Adrenal gland (tissue), 12 donors: ENCODE results near the gene ANKRD10. TPM values are rescaled to one million over a fixed set of nuclear protein-coding genes. Genes with fewer than 3 reads are reported as not detected.

Experiments used
- DNase-seq, 7 donors: peaks; one replicate each; pipeline ENCODE4 v3.0.0-alpha.2; 2019 to 2020
- H3K27ac ChIP-seq, 5 donors: fragments of 200-600 bp; sonication (generic) in 4 of 5; 1 replicate in 3 of 5; 2 replicates in 2 of 5; pipeline versions ENCODE4 v1.5.1 to v1.8.0; 2016 to 2020; ENCODE audit warnings: mild to moderate bottlenecking in 1 of 5
- H3K27me3 ChIP-seq: fragments of 200-600 bp; 2 replicates; pipeline ENCODE4 v1.8.0; 2021
- H3K36me3 ChIP-seq, 2 donors: fragments of 200-600 bp; replicated peaks in 1 of 2; 1 replicate in 1 of 2; 2 replicates in 1 of 2; pipeline versions ENCODE4 v1.5.1 to v1.8.0; 2018 to 2022
- H3K4me1 ChIP-seq, 2 donors: fragments of 200-600 bp; replicated peaks in 1 of 2; 1 replicate in 1 of 2; 2 replicates in 1 of 2; pipeline versions ENCODE4 v1.5.1 to v1.8.0; 2018 to 2021
- H3K4me3 ChIP-seq, 4 donors: fragments of 200-600 bp; sonication (generic) in 3 of 4; one replicate each; pipeline ENCODE4 v1.5.1; 2016 to 2018
- H3K9me3 ChIP-seq, 3 donors: fragments of 200-600 bp; sonication (generic) in 1 of 3; replicated peaks in 1 of 3; 1 replicate in 2 of 3; 2 replicates in 1 of 3; pipeline versions ENCODE4 v1.5.1 to v1.8.0; 2016 to 2021
- POLR2A ChIP-seq, 2 donors: fragments of 450-650 bp; IDR thresholded peaks; one replicate each; pipeline ENCODE4 v1.6.1; 2017; ENCODE audit warnings: antibody characterized with exemption in 2 of 2, mild to moderate bottlenecking in 2 of 2, moderate library complexity in 1 of 2
- WGBS, 4 donors: extraction: QIAGEN DNeasy Blood & Tissue Kit in 2 of 4; methylation state at CpG; one replicate each; pipeline versions ENCODE4 v1.1.5 to v1.1.7; 2013 to 2017; 5-methylcytosine and 5-hydroxymethylcytosine counted together
- intact Hi-C, 2 donors: fragments of 100-400 bp; cut with DNase I; formaldehyde crosslinking; loops; one replicate each; pipeline versions ENCODE4 v1.14.1 to v1.15.0; 2022 to 2023
- polyA plus RNA-seq, 3 donors: library from polyadenylated mRNA; stranded (reverse); fragments of 200-250 nt in 2 of 3; fragments of 350-450 nt in 1 of 3; fragmentation: Illumina TruSeq in 1 of 3; extraction: RNeasy Lipid Tissue Mini Kit (QIAGEN cat#74804) in 1 of 3; gene quantifications; one replicate each; pipeline ENCODE4 v1.2.3, GENCODE V29; 2013 to 2014
- total RNA-seq, 9 donors: library from RNA; depleted of rRNA in 4 of 9; stranded (reverse); fragments of >200 nt in 4 of 9; fragments of 120-200 nt in 1 of 9; fragmentation: NEBNext Ultra II Directional in 1 of 9; extraction: Animal tissue kit (Norgen Biotek cat#: 25700) in 1 of 9; gene quantifications; one replicate each; pipeline versions ENCODE4 v1.1.0 to v1.2.4, GENCODE V29; 2013 to 2023
- TF ChIP-seq, protein P1 (sequence below), 6 experiments: fragments of 450-650 bp in 4 of 6; fragments of 200-600 bp in 2 of 6; sonication (generic) in 1 of 6; IDR thresholded peaks; 1 replicate in 5 of 6; 2 replicates in 1 of 6; pipeline versions ENCODE4 v1.5.1 to v1.8.0; 2016 to 2021; ENCODE audit warnings: antibody characterized with exemption in 6 of 6, mild to moderate bottlenecking in 2 of 6, moderate library complexity in 1 of 6
- donor health status: healthy with polysubstance abuse.
- donor health status: Bipolar disorder and iron deficiency.
- donor health status: DM: yes; HTN: yes; CAD: no.
- donor health status: DM: no; HTN: no; CAD: no.
- donor health status: DM: no; HTN: no; CAD: no.
- donor health status: DM: yes; HTN: yes; CAD: no.

The ANKRD10 gene
- total and polyA plus RNA-seq, 12 donors, result 36.5 to 159 (median 101) TPM

DNA sequence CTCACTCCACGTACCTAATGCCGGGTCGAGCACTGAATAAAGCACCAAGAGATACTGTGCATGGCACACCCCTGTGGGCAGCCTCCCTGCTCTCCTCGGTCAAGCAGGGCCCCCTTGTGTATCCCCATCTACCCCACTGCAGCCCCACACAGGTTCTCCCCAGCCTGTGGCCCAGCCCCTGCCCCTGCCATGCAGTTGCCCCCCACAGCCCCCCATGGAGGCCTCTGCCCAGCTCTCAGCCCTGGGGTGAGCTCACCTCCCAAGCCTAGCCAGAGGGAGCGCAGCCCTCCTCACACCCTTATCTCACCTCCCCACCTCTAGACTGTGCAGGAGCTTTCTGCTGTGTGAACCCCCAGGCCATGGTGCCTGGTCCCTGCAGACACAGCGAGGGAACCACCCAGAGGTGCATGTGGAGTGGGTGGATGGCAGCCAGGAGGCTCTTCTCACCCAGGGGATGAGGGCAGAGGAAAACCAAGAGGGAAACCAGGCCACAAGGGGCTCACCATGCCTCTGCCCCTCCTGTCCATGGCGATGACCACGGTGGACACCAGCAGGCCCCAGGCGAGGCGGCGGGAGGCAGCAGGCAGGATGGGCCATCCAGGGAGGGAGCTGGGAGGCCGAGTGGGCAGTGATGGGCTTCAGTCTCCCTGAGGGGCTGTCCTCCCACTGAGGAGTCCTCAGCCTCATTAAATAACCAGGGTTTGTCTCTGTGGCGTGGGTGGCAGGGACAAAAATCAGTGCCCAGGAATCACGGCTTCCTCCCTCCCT lies 83.2 kb downstream of the ANKRD10 start:
- Histone ChIP-seq H3K36me3 (no peaks in the 10 kb centered on the region), H3K27me3 (peaks cover 4% of the 10 kb centered on the region), H3K4me1 (no peaks in the 10 kb centered on the region), H3K9me3 (no peaks in the 10 kb centered on the region), H3K4me3 (no peak overlapping the region), H3K27ac (no peak overlapping the region)
- WGBS, 4 donors, result 89 to 92% (median 91%) methylated on average over 12 to 14 of the region's 14 CpGs
- intact Hi-C loops, result no loop called here
- TF ChIP-seq, protein P1, sequence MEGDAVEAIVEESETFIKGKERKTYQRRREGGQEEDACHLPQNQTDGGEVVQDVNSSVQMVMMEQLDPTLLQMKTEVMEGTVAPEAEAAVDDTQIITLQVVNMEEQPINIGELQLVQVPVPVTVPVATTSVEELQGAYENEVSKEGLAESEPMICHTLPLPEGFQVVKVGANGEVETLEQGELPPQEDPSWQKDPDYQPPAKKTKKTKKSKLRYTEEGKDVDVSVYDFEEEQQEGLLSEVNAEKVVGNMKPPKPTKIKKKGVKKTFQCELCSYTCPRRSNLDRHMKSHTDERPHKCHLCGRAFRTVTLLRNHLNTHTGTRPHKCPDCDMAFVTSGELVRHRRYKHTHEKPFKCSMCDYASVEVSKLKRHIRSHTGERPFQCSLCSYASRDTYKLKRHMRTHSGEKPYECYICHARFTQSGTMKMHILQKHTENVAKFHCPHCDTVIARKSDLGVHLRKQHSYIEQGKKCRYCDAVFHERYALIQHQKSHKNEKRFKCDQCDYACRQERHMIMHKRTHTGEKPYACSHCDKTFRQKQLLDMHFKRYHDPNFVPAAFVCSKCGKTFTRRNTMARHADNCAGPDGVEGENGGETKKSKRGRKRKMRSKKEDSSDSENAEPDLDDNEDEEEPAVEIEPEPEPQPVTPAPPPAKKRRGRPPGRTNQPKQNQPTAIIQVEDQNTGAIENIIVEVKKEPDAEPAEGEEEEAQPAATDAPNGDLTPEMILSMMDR (IDR thresholded peaks at IDR 0.05), result no peak
- TF ChIP-seq POLR2A (IDR thresholded peaks at IDR 0.05), result no peak
- no peak for DNase-seq

DNA sequence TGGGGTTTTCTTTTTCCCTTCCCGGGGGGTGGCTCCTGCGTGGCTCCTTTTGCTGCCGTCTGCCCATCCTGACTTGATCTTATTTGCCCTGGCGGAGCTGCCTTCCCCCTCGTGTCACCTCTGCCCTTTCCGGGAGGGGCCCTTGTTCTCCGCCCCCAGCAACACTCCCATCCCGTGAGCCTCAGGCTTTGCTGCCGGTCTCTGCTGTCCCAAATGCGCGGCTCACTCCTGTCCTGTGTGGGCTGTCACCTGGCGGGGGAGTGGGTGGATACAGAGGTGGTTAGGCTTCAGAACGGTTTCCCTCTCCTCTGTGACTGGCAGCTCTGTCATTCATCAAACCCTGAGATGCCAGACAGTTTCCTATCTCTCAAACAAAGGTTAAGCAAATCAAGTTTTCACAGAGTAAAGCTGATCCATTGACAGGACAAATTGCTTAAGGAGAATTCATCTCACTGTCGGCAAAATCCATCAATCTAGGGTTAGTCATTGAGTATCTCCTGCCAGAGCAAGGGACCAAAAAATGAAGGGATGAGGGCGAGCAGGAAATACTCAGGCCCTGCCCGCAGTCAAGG lies 84.0 kb downstream of the ANKRD10 start:
- Histone ChIP-seq H3K4me1 (no peaks in the 10 kb centered on the region), H3K36me3 (no peaks in the 10 kb centered on the region), H3K27me3 (peaks cover 4% of the 10 kb centered on the region), H3K27ac (no peak overlapping the region), H3K4me3 (no peak overlapping the region), H3K9me3 (no peaks in the 10 kb centered on the region)
- no peak for TF ChIP-seq POLR2A (IDR thresholded peaks at IDR 0.05)
- TF ChIP-seq, protein P1 (IDR thresholded peaks at IDR 0.05), result no peak
- intact Hi-C loops, result no loop called here
- DNase-seq, result no peak
- 71 to 82% (median 74%) methylated on average over 16 of the region's 16 CpGs for WGBS, 4 donors

DNA sequence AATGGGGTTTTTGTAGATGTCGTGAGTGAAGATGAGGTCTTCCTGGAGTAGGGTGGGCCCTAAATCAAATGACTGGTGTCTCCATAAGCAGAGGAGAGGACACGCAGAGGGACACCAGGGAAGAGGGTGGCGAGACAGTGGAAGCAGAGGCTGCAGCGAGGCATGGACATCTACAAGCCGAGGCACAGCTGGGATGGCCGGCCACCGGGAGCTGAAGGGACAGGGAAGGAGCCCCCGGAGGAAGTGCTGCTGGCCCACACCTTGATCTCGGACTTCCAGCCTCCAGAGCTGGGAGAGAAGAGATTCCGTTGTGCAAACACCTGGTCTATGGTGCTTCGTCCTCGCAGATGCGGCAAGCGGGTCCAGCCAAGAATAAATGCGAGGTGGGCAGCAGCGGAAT lies 84.5 kb downstream of the ANKRD10 start:
- DNase-seq, result no peak
- Histone ChIP-seq H3K9me3 (no peaks in the 10 kb centered on the region), H3K36me3 (no peaks in the 10 kb centered on the region), H3K4me1 (no peaks in the 10 kb centered on the region), H3K27ac (no peak overlapping the region), H3K4me3 (no peak overlapping the region), H3K27me3 (peaks cover 4% of the 10 kb centered on the region)
- no peak for TF ChIP-seq POLR2A (IDR thresholded peaks at IDR 0.05)
- TF ChIP-seq, protein P1 (IDR thresholded peaks at IDR 0.05), result no peak
- WGBS, 4 donors, result 83 to 94% (median 88%) methylated on average over 16 of the region's 16 CpGs
- intact Hi-C loops, result no loop called here

DNA sequence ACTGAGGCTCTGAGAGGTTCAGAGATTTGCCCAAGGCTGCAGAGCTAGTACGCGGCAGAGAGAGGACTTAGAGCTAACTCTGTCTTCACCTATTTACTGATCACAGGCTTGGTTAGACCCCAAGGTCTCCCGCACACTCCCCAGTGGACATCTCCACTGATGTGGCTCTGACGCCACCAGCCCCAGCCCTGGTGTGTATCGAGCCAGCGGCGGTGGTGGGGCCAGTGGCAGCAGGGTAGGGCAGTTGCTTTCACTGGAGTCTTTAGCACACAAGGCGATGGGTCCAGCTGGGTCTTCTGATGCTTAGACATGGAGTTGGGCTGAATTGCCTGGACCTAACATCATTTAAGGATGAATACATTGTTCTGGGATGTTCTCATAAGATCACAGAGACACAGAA lies 85.4 kb downstream of the ANKRD10 start:
- H3K27ac ChIP-seq, result no peak overlapping the region
- no peaks in the 10 kb centered on the region for H3K36me3 ChIP-seq
- TF ChIP-seq, protein P1 (IDR thresholded peaks at IDR 0.05), result no peak
- no peak for TF ChIP-seq POLR2A (IDR thresholded peaks at IDR 0.05)
- intact Hi-C loops, result loop anchor here in 1 of 2 donors (10.0 kb wide), 2 partner anchors 115 to 235 kb away; partner anchors contain the start of gene ING1
- H3K4me3 ChIP-seq, result no peak overlapping the region
- peaks cover 4% of the 10 kb centered on the region for H3K27me3 ChIP-seq
- no peaks in the 10 kb centered on the region for H3K9me3 ChIP-seq
- 88 to 97% (median 95%) methylated on average over 8 of the region's 8 CpGs for WGBS, 4 donors
- H3K4me1 ChIP-seq, result no peaks in the 10 kb centered on the region
- DNase-seq, result no peak
